ENCODE data around the gene MB. TPM values are rescaled to one million over a fixed set of nuclear protein-coding genes. Genes with fewer than 3 reads are reported as not detected.

MB gene
- total RNA-seq, 2 donors from 2014 or later: 1.3 TPM; not detected in 1

GRCh38 chr22:35559354-35560005, 57.6 kb downstream of the MB start:
- TF ChIP-seq CTCF (IDR thresholded peaks at IDR 0.05) (no peak), POLR2A (IDR thresholded peaks at IDR 0.05) (no peak)
- no peak for DNase-seq

DNA sequence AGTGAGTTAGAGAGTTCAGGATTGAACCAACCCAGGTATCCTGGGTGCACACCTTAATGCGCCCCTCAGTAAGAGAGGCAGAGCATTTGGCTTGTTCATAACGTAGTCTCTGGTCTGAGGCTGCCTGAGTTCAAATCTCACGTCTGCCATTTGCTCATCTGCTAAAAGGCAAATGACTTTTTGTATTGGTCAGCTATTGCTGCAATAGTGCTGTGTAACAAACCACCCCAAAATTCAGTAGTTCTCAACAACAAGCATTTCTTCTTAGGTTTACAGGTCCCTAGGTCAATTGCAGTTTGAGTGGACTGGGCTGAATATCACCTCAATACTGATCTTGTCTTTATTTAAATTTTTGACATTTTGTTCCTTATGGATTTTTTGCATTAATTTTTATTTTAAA, 58.4 kb downstream of the MB start:
- no peaks in the 10 kb centered on the region for H3K9me3 ChIP-seq
- 51 to 67% methylated on average over 3 of the region's 3 CpGs for WGBS, 2 donors
- ATAC-seq (no peak), DNase-seq (no peak)
- intact Hi-C loops (cut with DNase I): no loop called here
- no peaks in the 10 kb centered on the region for H3K36me3 ChIP-seq (replicated peaks in 1 of 2; ENCODE audit: insufficient read depth in 1 of 2, low read depth in 2 of 2)
- H3K27ac ChIP-seq: no peak overlapping the region
- TF ChIP-seq POLR2A (IDR thresholded peaks at IDR 0.05): no peak
- TF ChIP-seq CTCF (IDR thresholded peaks at IDR 0.05): no peak
- H3K27me3 ChIP-seq: no peaks in the 10 kb centered on the region
- no peaks in the 10 kb centered on the region for H3K4me1 ChIP-seq
- H3K4me3 ChIP-seq: no peak overlapping the region

More at GRCh38 chr22:35559354-35560005, 57.6 kb downstream of the MB start:
- no peaks in the 10 kb centered on the region for H3K36me3 ChIP-seq (replicated peaks in 1 of 2; ENCODE audit: insufficient read depth in 1 of 2, low read depth in 2 of 2)
- 64 to 75% methylated on average over 2 of the region's 2 CpGs for WGBS, 2 donors
- H3K9me3 ChIP-seq: no peaks in the 10 kb centered on the region
- H3K4me3 ChIP-seq: no peak overlapping the region
- H3K27ac ChIP-seq: no peak overlapping the region
- no peaks in the 10 kb centered on the region for H3K4me1 ChIP-seq
- intact Hi-C loops (cut with DNase I): no loop called here
- H3K27me3 ChIP-seq: no peaks in the 10 kb centered on the region
- no peak for ATAC-seq

GRCh38 chr22:35558031-35558430, 59.1 kb downstream of the MB start:
- no peak overlapping the region for H3K4me3 ChIP-seq
- no peak for ATAC-seq
- 79 to 81% methylated on average over 5 of the region's 5 CpGs for WGBS, 2 donors
- no peaks in the 10 kb centered on the region for H3K36me3 ChIP-seq (replicated peaks in 1 of 2; ENCODE audit: insufficient read depth in 1 of 2, low read depth in 2 of 2)
- intact Hi-C loops (cut with DNase I): no loop called here
- no peaks in the 10 kb centered on the region for H3K27me3 ChIP-seq
- DNase-seq: no peak
- no peaks in the 10 kb centered on the region for H3K4me1 ChIP-seq
- H3K9me3 ChIP-seq: no peaks in the 10 kb centered on the region
- H3K27ac ChIP-seq: no peak overlapping the region
- TF ChIP-seq CTCF (IDR thresholded peaks at IDR 0.05): no peak
- no peak for TF ChIP-seq POLR2A (IDR thresholded peaks at IDR 0.05)

Other genes starting within 250 kb of the MB start
- 10 to 100 TPM in 1 of 2 donors, 1 to 10 TPM in 1; 9.3 to 32.0 TPM for gene HMOX1, start 236.2 kb downstream of the MB start, total RNA-seq
- 1 to 10 TPM; 7.9 to 9.3 TPM for gene MCM5, start 217.2 kb downstream of the MB start, total RNA-seq
- 1 to 10 TPM in 1 of 2 donors, under 1 TPM in 1; 0.26 to 3.6 TPM for gene RASD2, start 76.5 kb downstream of the MB start, total RNA-seq
- 1 to 10 TPM; 6.0 to 7.9 TPM for gene APOL6, start 31.1 kb upstream of the MB start, total RNA-seq
- gene APOL5, start 100.5 kb upstream of the MB start, total RNA-seq: not detected